K562 (cell line): ENCODE measurements around the gene FBLN2. TPM values are rescaled to one million over a fixed set of nuclear protein-coding genes. Genes with fewer than 3 reads are reported as not detected.
A peak's percentile ranks its signal among the peaks of the same experiment; 100 is the strongest.

Experiments
- ATAC-seq: fragments of 200-7000 bp; cut with Tn5 transposase; 3 replicates; pipeline ENCODE4 v1.9.1; 2020; ENCODE audit warnings: moderate library complexity
- BruUV-seq: library from RNA; stranded (reverse); fragments of 400-500 nt; replicated peaks from 2 replicates; lab custom pipeline; 2021; lab: Mats Ljungman, UMichigan
- CTCF ChIA-PET: fragments of 300-600 bp; formaldehyde crosslinking; extraction: SDS; loops from one replicate; lab custom pipeline; 2021; ENCODE audit warnings: low intra/inter-chr PET ratio; lab: Yijun Ruan, JAX
- POLR2A ChIA-PET: fragments of 300-600, 350-650 bp; sonication (Branson Sonifier 250); formaldehyde crosslinking; extraction: SDS; loops from one replicate; lab custom pipeline; 2021; ENCODE audit warnings: antibody characterized with exemption, inconsistent platforms; lab: Yijun Ruan, JAX
- DNase-seq, 4 experiments: peaks; one replicate each; pipeline versions ENCODE4 v3.0.0 to v3.0.0-alpha.2; 2011 to 2018; ENCODE audit warnings: low spot score in 3 of 4, mixed read lengths in 3 of 4; ENCODE audit errors: extremely low read depth in 1 of 4
- FAIRE-seq: peaks from 2 replicates; lab custom pipeline; 2011; peaks lifted over from hg19 to GRCh38; lab: Jason Lieb, UNC
- H2AFZ ChIP-seq: 2 replicates; pipeline ENCODE4 v1.6.0; 2011; ENCODE audit warnings: low read depth, low read length, control low read depth, inconsistent platforms
- H3K27ac ChIP-seq: fragments of 200-600 bp; 3 replicates; pipeline ENCODE4 v1.8.0; 2011; ENCODE audit warnings: low read depth, mild to moderate bottlenecking, control low read depth, inconsistent platforms, low read length, moderate library complexity, mixed read lengths; ENCODE audit errors: extremely low read depth
- H3K27me3 ChIP-seq, 2 experiments: fragments of 300-600 bp in 1 of 2; 2 replicates in 1 of 2; 3 replicates in 1 of 2; pipeline versions ENCODE4 v1.6.0 to v1.8.0; 2011; ENCODE audit warnings: inconsistent platforms in 2 of 2, low read length in 2 of 2, mild to moderate bottlenecking in 1 of 2, mixed read lengths in 1 of 2, moderate library complexity in 1 of 2; ENCODE audit not compliant: control insufficient read depth in 2 of 2, insufficient read depth in 2 of 2
- H3K36me3 ChIP-seq: fragments of 300-600 bp; 3 replicates; pipeline ENCODE4 v1.8.0; 2011; ENCODE audit warnings: mild to moderate bottlenecking, low read length, inconsistent platforms; ENCODE audit not compliant: control insufficient read depth, insufficient read depth
- H3K4me1 ChIP-seq, 2 experiments: fragments of 200-600 bp in 1 of 2; replicated peaks in 1 of 2; 2 replicates in 1 of 2; 3 replicates in 1 of 2; pipeline versions ENCODE4 v1.5.1 to v1.8.0; 2011; ENCODE audit warnings: inconsistent platforms in 2 of 2, low read length in 2 of 2, mild to moderate bottlenecking in 1 of 2, mixed read lengths in 1 of 2, moderate library complexity in 1 of 2; ENCODE audit not compliant: control insufficient read depth in 2 of 2, insufficient read depth in 2 of 2
- H3K4me2 ChIP-seq: 2 replicates; pipeline ENCODE4 v1.6.1; 2011; ENCODE audit warnings: low read length, control low read depth, inconsistent platforms, mixed read lengths; ENCODE audit not compliant: insufficient read depth
- H3K4me3 ChIP-seq: fragments of 200-600 bp; sonication (generic), shearing (Covaris generic); 2 replicates; pipeline ENCODE4 v1.5.1; 2016; ENCODE audit warnings: control low read depth, inconsistent platforms
- H3K79me2 ChIP-seq: fragments of 200-600 bp; 3 replicates; pipeline ENCODE4 v1.8.0; 2011; ENCODE audit warnings: low read length, inconsistent platforms; ENCODE audit not compliant: control insufficient read depth, insufficient read depth
- H3K9ac ChIP-seq, 2 experiments: 2 replicates each; pipeline versions ENCODE4 v1.6.0 to v1.6.1; 2011; ENCODE audit warnings: low read depth in 2 of 2, low read length in 2 of 2, control low read depth in 1 of 2, inconsistent platforms in 1 of 2, mild to moderate bottlenecking in 1 of 2, mixed read lengths in 1 of 2; ENCODE audit not compliant: insufficient read depth in 1 of 2
- H3K9me1 ChIP-seq: one replicate; pipeline ENCODE4 v1.6.0; 2011; ENCODE audit warnings: inconsistent platforms, mild to moderate bottlenecking, low read length, moderate library complexity; ENCODE audit not compliant: control insufficient read depth, insufficient read depth
- H3K9me3 ChIP-seq: replicated peaks from 2 replicates; pipeline ENCODE4 v1.5.1; 2011; ENCODE audit warnings: low read depth, low read length, inconsistent platforms; ENCODE audit not compliant: control insufficient read depth, insufficient read depth
- H4K20me1 ChIP-seq: replicated peaks from 2 replicates; pipeline ENCODE4 v1.6.1; 2011; ENCODE audit warnings: low read length, inconsistent platforms, mixed read lengths; ENCODE audit not compliant: control insufficient read depth, insufficient read depth
- E2F8 ChIP-seq: fragments of 450-650 bp; IDR thresholded peaks from 2 replicates; pipeline ENCODE4 v1.7.1; 2018; ENCODE audit warnings: mild to moderate bottlenecking, low read depth; ENCODE audit not compliant: partially characterized antibody
- IRF1 ChIP-seq: sonication (generic); formaldehyde crosslinking; IDR thresholded peaks from 2 replicates; pipeline ENCODE4 v1.8.0; 2022; ENCODE audit warnings: missing genetic modification reagents, mild to moderate bottlenecking, borderline replicate concordance
- PYGO2 ChIP-seq: fragments of 450-650 bp; IDR thresholded peaks from 2 replicates; pipeline ENCODE4 v1.6.1; 2016; ENCODE audit warnings: mild to moderate bottlenecking, missing genetic modification characterization, moderate library complexity, missing compliant biosample characterization
- TFAP4 ChIP-seq: sonication (generic); formaldehyde crosslinking; IDR thresholded peaks from 2 replicates; pipeline ENCODE4 v1.8.0; 2022; ENCODE audit warnings: missing genetic modification reagents, mild to moderate bottlenecking, moderate library complexity, borderline replicate concordance
- WGBS: fragments of 100-300 bp; shearing (Covaris generic); methylation state at CpG from one replicate; pipeline ENCODE4 v1.1.6; 2016; ENCODE audit warnings: low coverage, mixed read lengths; ENCODE audit not compliant: insufficient coverage; ENCODE audit errors: missing lambda C conversion rate; 5-methylcytosine and 5-hydroxymethylcytosine counted together
- in situ Hi-C: fragments of 300-500 bp; cut with MboI; formaldehyde crosslinking; loops from 4 replicates; pipeline ENCODE4 v1.15.0; 2018; ENCODE audit warnings: inconsistent platforms, mixed read lengths
- intact Hi-C: fragments of 100-400 bp; cut with micrococcal nuclease; formaldehyde crosslinking; loops from 2 replicates; pipeline ENCODE4 v1.14.2; 2022
- polyA plus RNA-seq, 8 experiments: library from polyadenylated mRNA; depleted of rRNA in 4 of 8; stranded (reverse) in 5 of 8; unstranded in 3 of 8; fragments of >200 nt; fragmentation: Nextera tagmentation in 2 of 8; fragmentation: Illumina TruSeq in 1 of 8; extraction: Ambion mirVana in 2 of 8; extraction: Trizol in 1 of 8; gene quantifications; 2 replicates each; pipeline versions ENCODE4 v1.2.1 to v1.2.3, GENCODE V29; 2011 to 2014; ENCODE audit warnings: inconsistent platforms in 1 of 8, missing spikeins in 1 of 8
- total RNA-seq, 7 experiments: library from RNA; depleted of rRNA in 6 of 7; stranded (reverse); fragments of >200 nt in 6 of 7; fragmentation: Illumina TruSeq in 2 of 7; extraction: Trizol in 2 of 7; gene quantifications; 2 replicates each; pipeline versions ENCODE4 v1.2.1 to v1.2.3, GENCODE V29; 2011 to 2021; ENCODE audit warnings: low replicate concordance in 1 of 7

The FBLN2 gene
- total and polyA plus RNA-seq, 9 of the 15 experiments (the other 6 are each of a cell fraction or from before 2014, with no cell fraction given) = 0.03 to 0.10 (median 0.04) TPM; not detected in 6

GRCh38 chr3:13507247-13507569, 41.7 kb upstream of the FBLN2 start:
- peak; percentile 61 for FAIRE-seq

More at GRCh38 chr3:13507247-13507569, 41.7 kb upstream of the FBLN2 start:
- H3K9ac ChIP-seq = peak overlapping the region in 1 of 2 experiments; percentile 64; a peak in 2 of 4 replicates
- no peaks in the 10 kb centered on the region for H3K9me3 ChIP-seq
- no peak overlapping the region for H3K27ac ChIP-seq
- H3K36me3 ChIP-seq = no peaks in the 10 kb centered on the region
- H2AFZ ChIP-seq = no peak overlapping the region
- WGBS = 9% methylated on average over 3 of the region's 3 CpGs
- in situ Hi-C loops = no loop called here
- ATAC-seq (no peak), DNase-seq (no peak)
- H3K4me1 ChIP-seq = peaks cover 0 to 29% of the 10 kb centered on the region in 2 experiments; a peak in 2 of 5 replicates
- peaks cover 4% of the 10 kb centered on the region for H4K20me1 ChIP-seq
- no peaks in the 10 kb centered on the region for H3K9me1 ChIP-seq
- peaks cover 8 to 23% of the 10 kb centered on the region in 2 experiments; a peak in 4 of 5 replicates for H3K27me3 ChIP-seq
- ChIA-PET CTCF (no interaction called here), POLR2A (interaction anchor here (0.7 to 1.7 kb wide), 3 partner anchors 9 to 23 kb away, joined by 3 to 5 read pairs (median 4); no protein-coding TSS in a partner anchor)
- intact Hi-C loops = no loop called here
- H3K4me2 ChIP-seq = no peak overlapping the region
- BruUV-seq = no TSS peak
- TF ChIP-seq E2F8 = no peak
- no peak for TF ChIP-seq IRF1 (CRISPR knock-in tag)
- 0 out of 2 replicates have a peak, but pooled peaks have one; percentile 6 for TF ChIP-seq TFAP4
- TF ChIP-seq PYGO2 = no peak
- H3K4me3 ChIP-seq = no peak overlapping the region
- no peaks in the 10 kb centered on the region for H3K79me2 ChIP-seq
